ENCODE data around the gene TNNI3K. TPM values are rescaled to one million over a fixed set of nuclear protein-coding genes. Genes with fewer than 3 reads are reported as not detected.

Gene TNNI3K
- polyA plus RNA-seq, 1 experiment: 1.1 TPM

DNA sequence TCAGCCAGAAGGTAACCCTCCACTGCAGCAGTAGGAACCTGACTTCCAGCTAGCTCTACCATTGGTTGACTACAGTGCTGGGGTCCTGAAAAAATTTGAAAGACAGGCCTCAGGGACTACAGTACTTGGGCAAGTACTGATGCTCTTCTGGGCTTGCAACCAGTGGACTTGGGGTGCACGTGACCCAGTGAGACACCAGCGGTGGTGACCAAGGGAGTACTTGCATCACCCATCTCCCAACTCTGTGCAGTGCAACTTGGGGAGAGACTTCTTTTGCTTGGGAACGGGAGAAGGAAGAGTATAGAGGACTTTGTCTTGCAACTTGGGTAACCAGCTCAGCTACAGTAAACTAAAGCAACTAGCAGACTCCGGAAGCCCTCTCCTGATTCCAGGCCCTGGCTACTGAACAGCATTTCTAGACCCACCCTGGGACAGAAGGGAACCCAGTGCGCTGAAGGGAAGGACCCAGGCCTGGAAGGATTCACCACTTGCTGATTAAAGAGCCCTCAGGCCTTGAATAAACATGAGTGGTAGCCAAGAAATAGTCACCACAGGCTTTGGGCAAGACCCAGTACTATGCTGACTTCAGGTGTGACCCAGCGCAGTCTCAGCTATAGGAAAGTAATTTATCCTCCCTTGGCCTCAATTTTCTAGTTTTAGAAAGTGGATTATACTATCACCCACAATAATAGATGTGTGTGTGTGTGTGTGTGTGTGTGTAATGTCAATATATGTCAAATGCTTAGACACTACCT, 45.6 kb downstream of the TNNI3K start:
- POLR2A ChIA-PET: no interaction called here

DNA sequence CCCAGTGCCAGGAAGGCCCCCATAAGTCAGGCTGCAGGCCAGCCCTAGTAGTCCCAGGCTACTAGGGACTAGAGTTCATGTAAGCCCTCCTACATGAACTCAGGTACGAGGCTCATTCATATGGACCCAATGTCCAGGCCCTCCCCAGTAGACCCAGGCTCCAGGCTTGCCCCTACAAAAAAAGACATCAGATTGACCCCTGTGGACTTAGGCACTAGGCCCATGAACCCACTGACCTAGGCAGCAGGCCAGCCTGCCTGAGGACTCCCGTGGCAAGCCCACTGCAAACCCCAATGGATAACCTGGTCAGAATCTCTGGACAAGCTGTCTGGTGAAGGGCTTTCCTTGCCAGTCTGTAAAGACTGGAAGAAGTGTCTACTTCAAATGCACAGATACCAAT, 51.2 kb downstream of the TNNI3K start:
- TF ChIP-seq, protein P1, sequence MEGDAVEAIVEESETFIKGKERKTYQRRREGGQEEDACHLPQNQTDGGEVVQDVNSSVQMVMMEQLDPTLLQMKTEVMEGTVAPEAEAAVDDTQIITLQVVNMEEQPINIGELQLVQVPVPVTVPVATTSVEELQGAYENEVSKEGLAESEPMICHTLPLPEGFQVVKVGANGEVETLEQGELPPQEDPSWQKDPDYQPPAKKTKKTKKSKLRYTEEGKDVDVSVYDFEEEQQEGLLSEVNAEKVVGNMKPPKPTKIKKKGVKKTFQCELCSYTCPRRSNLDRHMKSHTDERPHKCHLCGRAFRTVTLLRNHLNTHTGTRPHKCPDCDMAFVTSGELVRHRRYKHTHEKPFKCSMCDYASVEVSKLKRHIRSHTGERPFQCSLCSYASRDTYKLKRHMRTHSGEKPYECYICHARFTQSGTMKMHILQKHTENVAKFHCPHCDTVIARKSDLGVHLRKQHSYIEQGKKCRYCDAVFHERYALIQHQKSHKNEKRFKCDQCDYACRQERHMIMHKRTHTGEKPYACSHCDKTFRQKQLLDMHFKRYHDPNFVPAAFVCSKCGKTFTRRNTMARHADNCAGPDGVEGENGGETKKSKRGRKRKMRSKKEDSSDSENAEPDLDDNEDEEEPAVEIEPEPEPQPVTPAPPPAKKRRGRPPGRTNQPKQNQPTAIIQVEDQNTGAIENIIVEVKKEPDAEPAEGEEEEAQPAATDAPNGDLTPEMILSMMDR (IDR thresholded peaks at IDR 0.05; ENCODE audit: low read depth, low read length): no peak
- Histone ChIP-seq H3K27ac (ENCODE audit: low read depth, low read length) (no peak overlapping the region), H3K27me3 (ENCODE audit: control insufficient read depth, insufficient read depth, low read length) (no peaks in the 10 kb centered on the region), H3K9me3 (ENCODE audit: control insufficient read depth, insufficient read depth, low read length) (0 out of 2 replicates have a peak, but pooled peaks cover 2% of the 10 kb centered on the region), H3K4me3 (ENCODE audit: low read depth, low read length) (no peak overlapping the region)
- CTCF ChIA-PET: no interaction called here
- no peak for DNase-seq (ENCODE audit: low read depth, low spot score)
- POLR2A ChIA-PET: no interaction called here

More for the DNA sequence above, 45.6 kb downstream of the TNNI3K start:
- no peak overlapping the region for H3K4me3 ChIP-seq (ENCODE audit: low read depth, low read length)
- no peaks in the 10 kb centered on the region for H3K9me3 ChIP-seq (ENCODE audit: control insufficient read depth, insufficient read depth, low read length)
- TF ChIP-seq, protein P1 (IDR thresholded peaks at IDR 0.05; ENCODE audit: low read depth, low read length): no peak
- no peak overlapping the region for H3K27ac ChIP-seq (ENCODE audit: low read depth, low read length)
- DNase-seq (ENCODE audit: low read depth, low spot score): no peak
- no peaks in the 10 kb centered on the region for H3K27me3 ChIP-seq (ENCODE audit: control insufficient read depth, insufficient read depth, low read length)
- CTCF ChIA-PET: no interaction called here

DNA sequence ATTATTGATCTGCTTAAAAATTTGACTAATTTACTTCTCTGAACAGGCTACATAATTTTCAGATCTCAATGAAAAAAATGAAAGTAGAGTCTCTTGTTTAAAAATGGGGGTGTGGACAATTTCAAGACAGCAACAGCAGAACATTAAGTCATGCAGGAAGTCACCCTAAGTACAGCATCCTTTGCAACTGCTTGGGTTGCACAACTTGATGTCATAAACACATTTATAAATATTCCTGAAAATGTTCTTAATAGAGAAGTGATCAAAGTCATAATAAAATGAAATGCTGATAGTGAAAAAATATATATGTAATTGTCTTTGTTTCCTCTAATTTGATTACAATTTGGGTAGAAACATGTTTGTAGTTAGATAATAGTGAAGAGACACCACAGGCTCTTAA, 79.3 kb downstream of the TNNI3K start:
- Histone ChIP-seq H3K27me3 (ENCODE audit: control insufficient read depth, insufficient read depth, low read length) (no peaks in the 10 kb centered on the region), H3K9me3 (ENCODE audit: control insufficient read depth, insufficient read depth, low read length) (no peaks in the 10 kb centered on the region), H3K4me3 (ENCODE audit: low read depth, low read length) (no peak overlapping the region), H3K27ac (ENCODE audit: low read depth, low read length) (no peak overlapping the region)
- TF ChIP-seq, protein P1 (IDR thresholded peaks at IDR 0.05; ENCODE audit: low read depth, low read length): no peak
- CTCF ChIA-PET: interaction anchor here (1.9 kb wide), 1 partner anchor 154 kb away, joined by 5 read pairs; no protein-coding TSS in a partner anchor
- DNase-seq (ENCODE audit: low read depth, low spot score): no peak
- POLR2A ChIA-PET: no interaction called here

DNA sequence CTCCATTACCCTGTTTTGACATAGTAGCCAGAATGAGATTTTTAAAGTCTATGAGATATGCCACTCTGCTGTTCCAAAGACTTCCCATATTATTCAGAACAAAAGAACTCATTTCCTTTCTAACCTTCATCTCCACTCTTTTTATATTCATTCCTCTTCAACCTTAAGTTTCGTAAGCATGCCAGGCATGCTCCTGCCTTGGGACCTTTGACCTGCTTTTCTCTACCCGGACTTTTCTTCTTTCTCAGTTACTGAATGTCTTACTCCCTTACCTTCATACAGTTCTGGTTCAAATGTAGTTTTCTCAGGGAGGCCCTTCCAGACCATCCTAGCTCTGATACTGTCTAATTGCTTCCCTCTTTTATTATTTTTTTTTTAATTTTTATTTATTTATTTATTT, 81.1 kb downstream of the TNNI3K start:
- ChIA-PET CTCF (interaction anchor here (0.6 to 1.9 kb wide), 2 partner anchors 152 to 208 kb away, joined by 3 to 5 read pairs; no protein-coding TSS in a partner anchor), POLR2A (no interaction called here)
- H3K9me3 ChIP-seq (ENCODE audit: control insufficient read depth, insufficient read depth, low read length): no peaks in the 10 kb centered on the region
- no peak for DNase-seq (ENCODE audit: low read depth, low spot score)
- H3K27me3 ChIP-seq (ENCODE audit: control insufficient read depth, insufficient read depth, low read length): no peaks in the 10 kb centered on the region
- no peak overlapping the region for H3K4me3 ChIP-seq (ENCODE audit: low read depth, low read length)
- H3K27ac ChIP-seq (ENCODE audit: low read depth, low read length): no peak overlapping the region
- TF ChIP-seq, protein P1 (IDR thresholded peaks at IDR 0.05; ENCODE audit: low read depth, low read length): no peak

DNA sequence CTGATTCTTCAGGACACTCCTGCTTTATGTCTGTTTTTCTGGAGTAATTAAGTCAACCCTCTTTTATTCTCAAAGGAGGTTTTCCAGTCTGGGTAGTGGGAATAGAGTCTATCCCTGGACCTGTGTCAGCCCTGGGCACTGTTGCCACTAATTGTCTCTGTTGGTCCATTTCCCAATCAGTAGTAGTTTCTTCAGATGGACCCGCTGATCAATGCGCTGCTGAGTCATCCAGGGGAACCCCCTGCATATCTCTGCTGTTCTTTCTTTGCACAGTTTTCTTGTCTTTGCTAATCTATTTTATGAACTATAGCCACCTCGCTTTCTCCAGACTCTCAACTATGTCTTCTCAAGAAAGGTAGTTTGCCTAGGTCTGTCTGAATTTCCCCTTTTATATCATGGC, 82.5 kb downstream of the TNNI3K start:
- no peaks in the 10 kb centered on the region for H3K9me3 ChIP-seq (ENCODE audit: control insufficient read depth, insufficient read depth, low read length)
- TF ChIP-seq, protein P1 (IDR thresholded peaks at IDR 0.05; ENCODE audit: low read depth, low read length): no peak
- no peak for DNase-seq (ENCODE audit: low read depth, low spot score)
- POLR2A ChIA-PET: no interaction called here
- no peak overlapping the region for H3K4me3 ChIP-seq (ENCODE audit: low read depth, low read length)
- no peak overlapping the region for H3K27ac ChIP-seq (ENCODE audit: low read depth, low read length)
- H3K27me3 ChIP-seq (ENCODE audit: control insufficient read depth, insufficient read depth, low read length): no peaks in the 10 kb centered on the region
- CTCF ChIA-PET: no interaction called here
